HG03354 (cell line): ENCODE data around the gene MRPL40.
"Not testable (repeated sequence)": the region's sequence is repeated elsewhere in the genome, so short reads cannot be mapped to it uniquely, and the experiment has no call there.

Source experiments
- ATAC-seq: cut with Tn5 transposase; IDR thresholded peaks from one replicate; pipeline ENCODE4 v1.9.1; 2021; ENCODE audit warnings: mild to moderate bottlenecking; ENCODE audit not compliant: unreplicated experiment, poor library complexity, severe bottlenecking

The MRPL40 gene

DNA sequence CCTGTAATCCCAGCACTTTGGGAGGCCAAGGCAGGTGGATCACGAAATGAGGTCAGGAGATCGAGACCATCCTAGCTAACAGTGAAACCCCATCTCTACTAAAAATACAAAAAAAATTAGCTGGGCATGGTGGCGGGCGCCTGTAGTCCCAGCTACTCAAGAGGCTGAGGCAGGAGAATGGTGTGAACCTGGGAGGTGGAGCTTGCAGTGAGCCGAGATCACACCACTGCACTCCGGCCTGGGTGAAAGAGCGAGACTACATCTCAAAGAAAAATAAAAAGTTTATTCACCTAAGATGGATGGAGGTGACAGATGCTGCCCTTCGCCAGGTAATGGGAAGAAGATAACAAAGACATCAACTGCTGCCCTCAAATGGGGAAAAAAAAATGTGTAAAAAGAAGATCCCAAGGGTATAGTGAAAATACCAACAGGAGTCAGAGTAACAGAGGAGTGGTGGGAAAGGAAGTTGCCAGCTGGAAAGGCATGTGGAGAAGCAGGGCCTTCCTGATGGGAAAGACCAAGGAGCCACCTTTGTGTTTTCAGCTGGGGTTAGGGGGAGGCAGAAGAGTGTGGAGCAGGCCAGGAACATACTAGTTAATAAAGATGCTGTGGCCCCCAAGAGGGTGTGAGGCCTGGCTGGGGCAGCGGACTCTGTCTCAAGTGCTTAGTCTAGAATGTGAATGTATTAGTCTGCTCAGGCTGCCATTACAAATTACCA lies 4.3 kb downstream of the MRPL40 start:
- ATAC-seq: not testable (repeated sequence)

GRCh38 chr22:19438298-19438697 lies 6.0 kb downstream of the MRPL40 start:
- ATAC-seq: no peak

DNA sequence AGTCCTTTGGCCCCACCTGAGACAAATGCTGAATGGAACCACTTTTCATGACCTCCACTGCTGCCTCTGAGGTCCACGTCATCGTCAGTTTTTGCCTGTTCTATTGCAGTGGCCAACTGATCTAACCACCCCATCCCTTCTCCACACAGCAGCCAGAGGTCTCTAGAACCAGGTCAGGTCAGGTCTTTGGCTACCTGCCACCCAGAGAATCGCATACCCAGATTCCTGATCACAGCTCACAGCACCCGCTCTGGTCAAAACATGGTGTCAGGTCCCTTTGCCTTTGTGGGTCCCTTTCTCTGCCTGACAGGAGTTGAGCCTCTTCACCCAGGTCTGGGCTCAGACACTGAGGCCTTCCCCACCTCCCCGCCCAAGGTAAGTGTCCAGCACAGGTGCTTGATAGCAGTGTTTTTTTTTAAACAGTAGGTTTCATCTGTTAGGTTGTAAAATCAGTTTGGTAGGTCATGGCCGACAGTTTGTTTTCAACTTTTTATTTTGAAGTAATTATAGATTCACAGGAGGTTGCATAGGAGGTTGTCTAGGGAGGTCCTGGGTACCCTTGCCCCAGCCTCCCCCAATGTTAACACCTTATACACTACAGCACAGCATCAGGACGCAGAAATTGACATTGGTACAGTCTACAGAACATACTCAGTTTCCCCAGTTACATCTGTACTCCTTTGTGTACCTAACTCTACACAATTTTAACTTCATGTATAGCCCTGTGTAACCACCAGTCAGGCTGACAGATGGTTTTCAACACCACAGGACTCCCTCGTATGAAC lies 8.3 kb downstream of the MRPL40 start:
- ATAC-seq: no peak

- no peak for ATAC-seq
Measured at GRCh38 chr22:19442166-19442565, 9.8 kb downstream of the MRPL40 start.

GRCh38 chr22:19443544-19444211 lies 11.3 kb downstream of the MRPL40 start:
- no peak for ATAC-seq

GRCh38 chr22:19445279-19445982 lies 13.1 kb downstream of the MRPL40 start:
- not testable (repeated sequence) for ATAC-seq

DNA sequence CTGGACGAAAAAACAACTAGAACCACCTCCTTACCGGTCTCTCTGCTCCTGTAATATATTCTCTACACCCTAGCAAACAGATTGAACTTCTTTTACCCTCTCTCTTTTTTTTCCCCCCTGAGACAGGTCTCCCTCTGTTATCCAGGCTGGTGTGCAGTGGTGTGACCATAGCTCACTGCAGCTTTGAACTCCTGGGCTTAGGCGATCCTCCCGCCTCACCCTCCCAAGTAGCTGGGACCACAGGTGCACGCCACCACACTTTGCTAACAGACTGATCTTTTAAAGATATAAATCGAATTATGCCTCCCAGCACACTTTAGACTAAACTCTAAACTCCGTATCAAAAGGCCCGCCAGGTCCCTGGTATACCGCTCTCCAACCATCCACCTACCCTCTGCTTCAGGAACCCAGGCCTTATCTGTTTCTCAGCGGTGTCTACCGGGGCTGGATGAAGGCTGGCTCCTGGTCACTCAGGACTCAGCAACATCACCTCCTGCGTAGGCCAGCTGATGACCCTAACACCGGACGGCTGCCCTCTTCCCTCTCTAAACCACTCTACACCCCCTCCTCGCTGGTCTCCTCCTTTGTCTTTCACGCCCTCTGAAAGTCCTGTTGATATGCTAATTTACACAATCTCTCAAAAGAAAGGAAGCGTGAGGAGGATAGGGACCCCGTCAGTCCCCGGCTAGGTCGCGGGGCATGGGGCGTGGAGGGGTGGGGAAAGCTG lies 14.4 kb downstream of the MRPL40 start:
- ATAC-seq: no peak

DNA sequence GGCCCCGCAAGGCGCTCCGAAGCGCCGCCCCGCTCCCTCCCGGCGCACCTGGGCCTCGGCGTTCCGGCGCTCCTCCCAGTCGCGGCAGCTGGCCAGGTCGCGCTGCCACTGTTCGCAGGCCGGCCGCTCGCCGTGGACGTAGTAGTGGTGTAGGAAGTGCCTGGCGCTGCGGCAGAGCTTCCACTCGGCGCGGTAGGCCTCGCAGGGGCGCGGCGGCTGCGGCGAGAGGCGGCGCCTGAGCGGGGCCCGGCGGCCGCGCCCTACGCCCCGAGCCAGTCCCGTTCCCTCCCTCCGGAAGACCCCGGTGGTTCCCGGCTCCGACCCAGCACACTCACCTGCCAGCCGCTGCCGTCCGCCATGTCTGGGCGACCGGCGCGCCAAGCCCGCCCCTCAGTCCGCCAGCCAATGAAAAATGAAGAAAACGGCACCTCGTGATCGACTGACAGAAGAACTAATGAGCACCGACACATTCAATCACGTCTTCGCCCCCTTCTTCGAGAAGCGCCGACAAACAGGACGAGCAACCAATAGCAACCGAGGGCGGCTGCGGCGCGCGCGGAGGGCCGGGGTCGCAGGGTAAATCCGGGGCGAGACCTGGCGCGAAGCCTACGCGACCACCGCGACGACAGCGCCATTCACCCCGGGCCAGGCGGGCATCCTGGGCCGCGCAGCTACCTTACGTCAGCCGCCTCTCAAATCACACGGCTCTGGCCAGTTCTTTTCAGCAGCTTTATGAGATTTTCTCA lies 15.2 kb downstream of the MRPL40 start, which contains the start of gene C22orf39:
Gene C22orf39, minus strand, starts transcription at position 382 of the 746 bp plus-strand sequence. Its CDS starts 23 bp downstream, at position 359.
- ATAC-seq: peak; percentile 87

DNA sequence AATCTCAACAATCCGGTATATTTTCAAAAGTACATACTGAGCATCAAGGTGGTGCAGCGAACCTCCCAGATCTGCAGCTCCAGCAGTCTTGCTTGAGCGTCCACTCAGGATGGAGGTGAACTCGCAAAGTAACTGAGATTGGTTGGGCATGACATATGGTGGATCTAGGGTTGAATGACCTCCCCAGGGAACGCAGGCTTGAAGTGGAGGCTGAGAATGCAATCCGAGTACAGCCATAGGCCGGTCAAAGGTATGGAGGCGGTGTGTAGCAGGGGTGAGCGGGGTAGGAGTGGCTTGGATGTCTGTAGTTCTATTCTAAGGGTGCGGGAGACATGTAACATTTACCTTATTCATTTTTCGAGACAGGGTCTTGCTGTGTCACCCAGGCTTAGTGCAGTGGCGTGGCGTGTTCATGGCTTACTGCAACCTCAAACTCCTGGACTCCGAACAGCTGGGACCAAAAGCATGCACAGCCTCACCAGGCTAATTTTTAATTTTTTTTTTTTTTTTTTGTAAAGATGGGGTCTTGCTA lies 15.8 kb downstream of the MRPL40 start:
- peak; percentile 60 for ATAC-seq

DNA sequence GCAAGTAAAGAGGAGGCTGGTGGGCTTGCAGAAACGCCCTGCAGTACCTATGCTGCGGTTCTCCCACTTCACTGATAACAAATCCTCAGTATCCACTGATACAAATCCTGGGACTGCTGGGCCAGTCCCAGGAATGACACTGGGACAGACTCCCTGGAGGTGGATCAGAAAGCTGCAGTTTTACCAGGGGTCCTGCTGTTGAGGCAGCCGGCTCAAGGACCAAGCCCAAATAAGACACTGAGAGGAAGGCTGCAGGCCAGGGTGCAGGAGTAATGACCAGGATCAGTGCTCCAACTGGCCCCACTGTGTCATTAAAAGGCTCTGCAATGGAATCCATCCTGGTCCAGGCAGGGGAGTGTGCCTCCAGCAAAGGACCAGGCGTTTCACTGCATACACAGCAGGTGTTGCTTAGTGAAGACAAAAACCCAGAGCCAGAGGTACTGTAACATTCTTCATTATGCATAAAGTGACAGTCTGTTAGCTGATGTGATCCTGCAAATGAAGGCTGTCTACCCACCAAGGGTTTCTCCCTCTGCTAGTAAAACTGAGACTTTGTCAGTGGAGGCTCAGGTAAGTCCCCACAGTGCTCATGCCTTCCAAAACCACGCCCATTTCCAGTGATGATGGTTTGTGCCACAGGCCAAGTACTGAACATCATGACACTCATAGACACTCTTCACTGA lies 16.5 kb downstream of the MRPL40 start:
- no peak for ATAC-seq

- ATAC-seq: no peak
Measured at GRCh38 chr22:19449422-19449767, 17.1 kb downstream of the MRPL40 start.

DNA sequence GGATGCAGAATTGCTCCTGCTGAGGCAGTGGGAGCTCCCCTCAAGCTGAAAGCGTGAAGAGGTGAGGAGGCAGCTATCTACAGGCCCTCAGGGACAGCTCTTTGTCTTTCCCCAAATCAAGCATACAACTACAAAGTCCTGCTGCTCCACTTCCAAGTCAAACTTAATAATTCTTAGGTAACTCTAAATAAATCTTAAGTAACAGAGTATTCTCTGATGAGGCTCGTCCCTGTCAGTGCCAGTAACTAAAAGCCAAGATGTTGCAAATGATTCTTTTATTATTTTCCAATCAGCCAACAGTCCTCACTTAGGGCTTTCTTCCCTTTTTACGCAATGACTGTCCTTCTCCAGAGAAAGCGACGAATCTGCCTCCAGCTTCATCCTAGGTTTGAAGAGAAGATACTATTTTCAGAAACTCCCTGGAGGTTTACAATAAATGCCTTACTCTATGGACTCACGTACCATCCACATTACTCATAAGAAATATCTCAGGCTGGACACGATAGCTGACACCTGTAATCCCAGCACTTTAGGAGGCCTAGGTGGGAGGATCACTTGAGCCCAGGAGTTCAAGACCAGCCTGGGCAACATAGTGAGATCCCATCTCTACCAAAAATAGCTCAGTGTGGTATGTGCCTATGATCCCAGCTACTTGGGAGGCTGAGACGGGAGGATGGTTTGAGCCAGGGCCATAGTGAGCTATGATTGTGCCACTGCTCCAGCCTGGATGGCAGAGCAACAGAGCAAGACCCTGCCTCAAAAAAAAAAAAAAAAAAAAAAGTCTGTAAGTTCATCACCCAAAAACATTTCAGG lies 18.2 kb downstream of the MRPL40 start:
- ATAC-seq: no peak

DNA sequence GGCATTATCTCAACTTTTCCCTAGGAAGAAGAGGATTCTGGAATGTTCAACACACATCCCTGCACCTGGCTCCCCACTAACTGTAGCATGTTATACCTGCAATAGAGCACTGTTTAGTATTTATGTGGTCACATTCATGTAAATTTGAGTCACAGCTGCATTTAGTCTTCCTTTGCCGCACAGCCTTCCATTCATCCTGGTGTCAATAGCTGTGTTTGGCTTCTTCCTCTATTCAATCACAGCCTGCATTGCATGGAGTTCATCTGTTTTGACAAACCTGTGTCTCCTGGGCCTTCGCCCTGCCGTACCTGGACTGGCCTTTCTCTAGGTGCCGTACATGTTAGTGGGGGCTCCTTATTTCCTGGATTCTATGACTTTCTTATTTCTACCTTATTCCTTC lies 19.2 kb downstream of the MRPL40 start:
- ATAC-seq: no peak

- no peak for ATAC-seq
Measured at GRCh38 chr22:19453718-19454117, 21.4 kb downstream of the MRPL40 start.

DNA sequence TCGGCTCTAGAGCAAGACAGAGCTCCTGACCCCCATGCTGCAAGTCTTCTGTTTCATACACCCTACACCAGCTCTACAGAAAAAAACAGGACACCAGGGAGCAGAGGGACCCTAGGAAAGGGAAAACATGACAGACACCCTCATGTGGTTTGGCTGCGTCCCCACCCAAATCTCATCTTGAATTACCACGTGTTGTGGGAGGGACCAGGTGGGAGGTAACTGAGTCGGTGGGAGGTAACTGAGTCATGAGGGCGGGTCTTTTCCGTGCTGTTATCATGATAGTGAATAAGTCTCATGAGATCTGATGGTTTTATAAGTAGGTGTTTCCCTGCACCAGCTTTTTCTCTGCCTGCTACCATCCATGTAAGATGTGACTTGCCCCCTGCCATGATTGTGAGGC lies 21.8 kb downstream of the MRPL40 start:
- no peak for ATAC-seq

GRCh38 chr22:19455033-19455432 lies 22.7 kb downstream of the MRPL40 start:
- ATAC-seq: no peak
